22Rv1 (cell line): Measurements from ENCODE around the gene OST4.

Experiments used
- H3K27ac ChIP-seq: fragments of 450-650 bp; 2 replicates; pipeline ENCODE4 v1.5.1; 2017
- CTCF ChIP-seq: fragments of 450-650 bp; IDR thresholded peaks from 2 replicates; pipeline ENCODE4 v1.5.1; 2017; ENCODE audit warnings: mild to moderate bottlenecking
- ZFX ChIP-seq: fragments of 450-650 bp; IDR thresholded peaks from 2 replicates; pipeline ENCODE4 v1.6.1; 2017; ENCODE audit warnings: antibody characterized with exemption, borderline replicate concordance

The OST4 gene

GRCh38 chr2:27072920-27073319 is 1.5 kb upstream of the OST4 start:
- no peak overlapping the region for H3K27ac ChIP-seq
- TF ChIP-seq ZFX: no peak
- TF ChIP-seq CTCF: no peak

GRCh38 chr2:27071990-27072830 is 756 bp upstream of the OST4 start:
- 0 out of 2 replicates have a peak overlapping the region, but pooled peaks have one; percentile 78 for H3K27ac ChIP-seq
- TF ChIP-seq ZFX (no peak), CTCF (no peak)

GRCh38 chr2:27070653-27071276 is 689 bp downstream of the OST4 start:
- peak overlapping the region; percentile 78 for H3K27ac ChIP-seq
- TF ChIP-seq CTCF (no peak), ZFX (no peak)

GRCh38 chr2:27069961-27070618 is 1.4 kb downstream of the OST4 start:
- H3K27ac ChIP-seq: peak overlapping the region; percentile 78; the same call in 1 of the 2 replicates

GRCh38 chr2:27069436-27069835 is 2.0 kb downstream of the OST4 start:
- no peak for TF ChIP-seq ZFX
- TF ChIP-seq CTCF: no peak
- H3K27ac ChIP-seq: no peak overlapping the region

More at GRCh38 chr2:27069961-27070618, 1.4 kb downstream of the OST4 start:
- TF ChIP-seq CTCF (no peak), ZFX (no peak)

GRCh38 chr2:27067385-27067784 is 4.1 kb downstream of the OST4 start:
- no peak for TF ChIP-seq CTCF
- TF ChIP-seq ZFX: no peak

GRCh38 chr2:27065128-27065527 is 6.3 kb downstream of the OST4 start:
- no peak overlapping the region for H3K27ac ChIP-seq
- TF ChIP-seq ZFX (no peak), CTCF (no peak)

More at GRCh38 chr2:27067385-27067784, 4.1 kb downstream of the OST4 start:
- no peak overlapping the region for H3K27ac ChIP-seq
